ENCODE results near the gene RBM4B. TPM values are rescaled to one million over a fixed set of nuclear protein-coding genes. Genes with fewer than 3 reads are reported as not detected.
"Not testable (repeated sequence)": the region's sequence is repeated elsewhere in the genome, so short reads cannot be mapped to it uniquely, and the experiment has no call there.

RBM4B gene
- total RNA-seq, result 1 to 10 TPM; 3.6 to 9.4 (median 6.9) TPM
- long read RNA-seq, partial matches to known transcripts, result 0 of 1 reads
- long read RNA-seq, other reads (novel, unspliced or antisense), result 0 of 1 reads

DNA sequence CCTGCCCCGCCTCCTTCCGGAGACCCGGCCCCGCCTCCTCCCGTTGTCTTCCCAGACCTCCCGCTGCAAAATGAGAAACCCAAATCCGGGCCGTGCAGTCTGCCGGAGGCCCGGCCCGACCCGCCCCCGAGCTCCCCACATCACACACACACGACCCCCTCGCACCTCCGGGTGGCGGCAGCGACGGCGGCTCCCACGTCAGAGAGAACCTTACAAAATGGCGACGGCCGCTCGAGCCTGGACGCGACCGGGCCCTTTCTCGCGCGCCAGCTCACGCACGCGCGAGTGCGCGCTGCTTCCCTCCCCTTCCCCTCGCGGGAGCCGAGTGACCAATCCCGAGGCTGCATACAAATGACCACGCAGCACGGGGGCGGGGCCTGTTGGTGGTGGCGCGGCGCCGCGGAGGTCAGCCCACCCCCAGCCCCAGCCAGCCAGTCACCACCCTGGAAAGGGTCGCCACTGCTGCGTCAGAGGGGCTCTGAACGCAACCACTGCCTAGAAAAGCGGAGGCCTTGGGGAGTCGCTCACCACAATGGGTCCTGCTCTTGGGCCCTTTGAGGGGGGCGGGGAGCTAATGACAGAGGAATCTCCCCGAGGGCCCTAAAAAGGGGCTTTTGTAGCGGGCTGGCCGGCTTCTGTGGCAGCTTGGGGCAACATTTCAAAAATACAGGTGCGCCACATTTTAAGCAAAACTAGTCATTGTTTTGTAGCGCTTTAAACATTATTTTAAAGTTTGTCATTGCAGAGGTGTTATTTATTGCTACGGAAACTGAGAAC is at the start of gene RBM4B:
Gene RBM4B, minus strand, starts transcription at position 289 of the 777 bp plus-strand sequence. CDS start 808 bp downstream, outside the sequence.
- intact Hi-C loops (cut with DNase I), result loop anchor here (5.0 kb wide), 2 partner anchors 85 to 100 kb away; partner anchors contain the start of genes CCDC87 (in 1 of the 2) and CCS (in 1 of the 2)
- WGBS (ENCODE audit: insufficient coverage, low coverage, low lambda C conversion rate, missing lambda C conversion rate), result 1% methylated on average over 18 of the region's 61 CpGs
- peaks cover 0 to 23% (median 3%) of the 10 kb centered on the region in 4 donors for H3K4me1 ChIP-seq

DNA sequence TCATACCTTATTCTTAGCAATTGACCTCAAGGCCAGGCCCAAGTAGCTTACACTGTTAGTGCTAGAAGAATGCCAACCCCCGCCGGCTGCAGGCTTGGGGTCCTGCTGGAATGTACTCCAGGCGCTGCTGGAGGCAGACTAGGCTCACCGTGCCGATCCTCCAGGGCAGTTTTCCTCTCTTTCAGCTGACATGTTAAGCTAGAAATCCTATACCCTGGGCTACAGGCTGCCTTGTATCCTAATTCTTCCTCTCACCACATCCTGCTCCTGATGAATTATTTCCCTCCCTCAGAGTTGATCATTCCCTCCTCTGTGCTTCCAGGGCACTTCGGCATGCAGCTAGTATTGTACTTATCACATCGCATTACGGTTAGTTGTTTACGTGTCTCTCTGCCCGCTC is 48.0 kb upstream of the RBM4B start:
- H3K36me3 ChIP-seq, result no peaks in the 10 kb centered on the region
- H3K27me3 ChIP-seq, result no peaks in the 10 kb centered on the region
- ATAC-seq (peak in 1 of 4 donors; percentile 11), DNase-seq (peak in 1 of 3 donors; percentile 35)
- WGBS (ENCODE audit: insufficient coverage, low coverage, low lambda C conversion rate, missing lambda C conversion rate), result 23% methylated on average over 7 of the region's 10 CpGs
- H3K27ac ChIP-seq, result peak overlapping the region in 1 of 3 donors; percentile 72
- TF ChIP-seq POLR2A (IDR thresholded peaks at IDR 0.05), result no peak
- TF ChIP-seq, protein P1, sequence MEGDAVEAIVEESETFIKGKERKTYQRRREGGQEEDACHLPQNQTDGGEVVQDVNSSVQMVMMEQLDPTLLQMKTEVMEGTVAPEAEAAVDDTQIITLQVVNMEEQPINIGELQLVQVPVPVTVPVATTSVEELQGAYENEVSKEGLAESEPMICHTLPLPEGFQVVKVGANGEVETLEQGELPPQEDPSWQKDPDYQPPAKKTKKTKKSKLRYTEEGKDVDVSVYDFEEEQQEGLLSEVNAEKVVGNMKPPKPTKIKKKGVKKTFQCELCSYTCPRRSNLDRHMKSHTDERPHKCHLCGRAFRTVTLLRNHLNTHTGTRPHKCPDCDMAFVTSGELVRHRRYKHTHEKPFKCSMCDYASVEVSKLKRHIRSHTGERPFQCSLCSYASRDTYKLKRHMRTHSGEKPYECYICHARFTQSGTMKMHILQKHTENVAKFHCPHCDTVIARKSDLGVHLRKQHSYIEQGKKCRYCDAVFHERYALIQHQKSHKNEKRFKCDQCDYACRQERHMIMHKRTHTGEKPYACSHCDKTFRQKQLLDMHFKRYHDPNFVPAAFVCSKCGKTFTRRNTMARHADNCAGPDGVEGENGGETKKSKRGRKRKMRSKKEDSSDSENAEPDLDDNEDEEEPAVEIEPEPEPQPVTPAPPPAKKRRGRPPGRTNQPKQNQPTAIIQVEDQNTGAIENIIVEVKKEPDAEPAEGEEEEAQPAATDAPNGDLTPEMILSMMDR (IDR thresholded peaks at IDR 0.05), result no peak
- peak overlapping the region in 1 of 3 donors; percentile 67 for H3K4me3 ChIP-seq
- H3K9me3 ChIP-seq, result no peaks in the 10 kb centered on the region
- peaks cover 0 to 50% (median 20%) of the 10 kb centered on the region in 4 donors for H3K4me1 ChIP-seq
- intact Hi-C loops (cut with DNase I), result no loop called here

More for the DNA sequence above, at the start of gene RBM4B:
- peak within 1 kb of the TSS; percentile 77 to 83 (median 79) for H3K27ac ChIP-seq
- H3K4me3 ChIP-seq, result peak within 1 kb of the TSS; percentile 64 to 72 (median 66)
- TF ChIP-seq POLR2A (IDR thresholded peaks at IDR 0.05), result peak; percentile 76
- TF ChIP-seq, protein P1 (IDR thresholded peaks at IDR 0.05), result no peak
- H3K27me3 ChIP-seq, result no peaks in the 10 kb centered on the region
- peak; percentile 96 to 98 (median 96) for ATAC-seq
- no peaks in the 10 kb centered on the region for H3K9me3 ChIP-seq
- peak; percentile 97 for DNase-seq
- H3K36me3 ChIP-seq, result no peaks in the 10 kb centered on the region

DNA sequence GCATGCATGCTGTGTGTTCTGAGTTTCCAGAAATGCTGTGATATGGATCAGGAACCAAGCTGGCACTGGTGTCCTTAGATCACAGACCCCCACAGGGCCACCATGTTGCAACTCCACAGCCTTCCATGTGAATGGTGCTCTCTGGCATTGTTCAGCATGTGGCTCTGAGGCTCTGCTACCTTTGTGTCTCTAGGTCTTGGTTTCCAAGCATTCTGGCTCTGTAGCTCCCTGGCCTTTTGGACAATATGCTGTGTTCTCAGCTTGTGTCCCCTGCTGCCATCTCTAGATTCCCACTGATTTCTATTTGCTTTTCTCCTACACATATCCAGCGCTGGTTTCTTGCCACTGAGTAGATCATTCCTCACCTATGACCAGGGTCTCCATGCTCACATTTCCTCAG is 47.4 kb upstream of the RBM4B start:
- peak overlapping the region in 1 of 3 donors; percentile 72 for H3K27ac ChIP-seq
- H3K4me1 ChIP-seq, result peaks cover 0 to 50% (median 20%) of the 10 kb centered on the region in 4 donors
- TF ChIP-seq, protein P1 (IDR thresholded peaks at IDR 0.05), result no peak
- no peak for TF ChIP-seq POLR2A (IDR thresholded peaks at IDR 0.05)

DNA sequence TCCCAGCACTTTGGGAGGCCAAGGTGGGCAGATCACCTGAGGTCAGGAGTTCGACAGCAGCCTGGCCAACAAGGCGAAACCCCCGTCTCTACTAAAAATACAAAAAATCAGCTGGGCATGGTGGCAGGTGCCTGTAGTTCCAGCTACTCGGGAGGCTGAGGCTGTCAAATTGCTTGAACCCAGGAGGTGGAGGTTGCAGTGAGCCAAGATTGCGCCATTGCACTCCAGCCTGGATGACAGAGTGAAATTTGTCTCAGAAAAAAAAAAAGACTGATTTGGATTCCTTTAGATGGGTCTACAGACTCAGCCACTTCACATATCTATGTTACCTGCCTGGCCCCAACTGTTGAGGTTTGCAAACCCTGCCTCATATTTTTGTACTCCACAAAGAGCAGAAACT is 46.5 kb upstream of the RBM4B start:
- peak in 1 of 4 donors; percentile 3 for ATAC-seq
- H3K9me3 ChIP-seq; intact Hi-C loops (cut with DNase I); H3K4me3 ChIP-seq; H3K36me3 ChIP-seq; H3K27me3 ChIP-seq; DNase-seq: not testable (repeated sequence)
- 34% methylated on average over 4 of the region's 5 CpGs for WGBS (ENCODE audit: insufficient coverage, low coverage, low lambda C conversion rate, missing lambda C conversion rate)
- Histone ChIP-seq H3K4me1 (peaks cover 0 to 50% (median 21%) of the 10 kb centered on the region in 4 donors), H3K27ac (peak overlapping the region; percentile 48 to 72 (median 64))

More for the DNA sequence above, 47.4 kb upstream of the RBM4B start:
- Histone ChIP-seq H3K27me3 (no peaks in the 10 kb centered on the region), H3K36me3 (no peaks in the 10 kb centered on the region), H3K9me3 (no peaks in the 10 kb centered on the region), H3K4me3 (no peak overlapping the region)
- ATAC-seq, result no peak
- 80% methylated on average over 1 of the region's 1 CpG for WGBS (ENCODE audit: insufficient coverage, low coverage, low lambda C conversion rate, missing lambda C conversion rate)
- intact Hi-C loops (cut with DNase I), result no loop called here
- peak in 1 of 3 donors; percentile 20 for DNase-seq

- no peak for TF ChIP-seq POLR2A (IDR thresholded peaks at IDR 0.05)
- TF ChIP-seq, protein P1 (IDR thresholded peaks at IDR 0.05), result no peak
- WGBS (ENCODE audit: insufficient coverage, low coverage, low lambda C conversion rate, missing lambda C conversion rate), result 43% methylated on average over 5 of the region's 5 CpGs
- Histone ChIP-seq H3K27me3 (no peaks in the 10 kb centered on the region), H3K4me1 (peaks cover 0 to 55% (median 24%) of the 10 kb centered on the region in 4 donors), H3K9me3 (no peaks in the 10 kb centered on the region), H3K4me3 (no peak overlapping the region), H3K27ac (peak overlapping the region; percentile 48 to 72 (median 64)), H3K36me3 (no peaks in the 10 kb centered on the region)
- intact Hi-C loops (cut with DNase I), result no loop called here
- peak in 1 of 3 donors; percentile 35 for DNase-seq
- ATAC-seq, result peak; percentile 61 to 67 (median 62)
These were observed 46.0 kb upstream of the RBM4B start for GRCh38 chr11:66723693-66724092.
